B cell (primary cell): Measurements from ENCODE around the gene NCSTN. TPM values are rescaled to one million over a fixed set of nuclear protein-coding genes. Genes with fewer than 3 reads are reported as not detected.

ENCODE experiments used
- ATAC-seq: fragments of 200-7000 bp; cut with Tn5 transposase; one replicate; pipeline ENCODE4 v1.10.0; 2021; ENCODE audit warnings: low read depth, mild to moderate bottlenecking, moderate number of reproducible peaks, moderate library complexity
- CTCF ChIA-PET: fragments of 350-600 bp; sonication (Branson Sonifier 250); formaldehyde crosslinking; loops from one replicate; lab custom pipeline; 2021; ENCODE audit warnings: antibody characterized with exemption, inconsistent platforms; lab: Charles Lee
- POLR2A ChIA-PET: fragments of 350-600 bp; sonication (Branson Sonifier 250); formaldehyde crosslinking; loops from one replicate; lab custom pipeline; 2021; ENCODE audit warnings: antibody characterized with exemption; lab: Charles Lee
- DNase-seq: peaks from one replicate; pipeline ENCODE4 v3.0.0; 2013
- H2AFZ ChIP-seq: 2 replicates; pipeline ENCODE4 v1.6.1; 2012; ENCODE audit warnings: mild to moderate bottlenecking, low read depth, low read length; ENCODE audit not compliant: insufficient read depth, poor library complexity, severe bottlenecking
- H3K27ac ChIP-seq, 2 donors: 1 replicate in 1 of 2; 2 replicates in 1 of 2; pipeline ENCODE4 v1.5.1; 2012 to 2013; ENCODE audit warnings: low read length in 2 of 2, mild to moderate bottlenecking in 2 of 2, moderate library complexity in 1 of 2
- H3K27me3 ChIP-seq, 4 experiments: fragments of 200-600 bp in 1 of 4; sonication (generic) in 1 of 4; replicated peaks in 1 of 4; 1 replicate in 2 of 4; 2 replicates in 2 of 4; pipeline versions ENCODE4 v1.6.1 to v1.7.0; 2013 to 2016; ENCODE audit warnings: low read length in 3 of 4, mild to moderate bottlenecking in 2 of 4, mixed read lengths in 1 of 4, moderate library complexity in 1 of 4; ENCODE audit not compliant: insufficient read depth in 4 of 4, control insufficient read depth in 3 of 4; ENCODE audit errors: control extremely low read depth in 1 of 4
- H3K36me3 ChIP-seq, 2 experiments: replicated peaks in 1 of 2; 1 replicate in 1 of 2; 2 replicates in 1 of 2; pipeline versions ENCODE4 v1.6.1 to v1.7.1; 2013; ENCODE audit warnings: low read length in 1 of 2; ENCODE audit not compliant: insufficient read depth in 2 of 2, control insufficient read depth in 1 of 2; ENCODE audit errors: control extremely low read depth in 1 of 2, extremely low read depth in 1 of 2
- H3K4me1 ChIP-seq, 2 donors: fragments of 200-600 bp in 1 of 2; sonication (generic) in 1 of 2; 1 replicate in 1 of 2; 2 replicates in 1 of 2; pipeline versions ENCODE4 v1.5.1 to v1.6.1; 2013 to 2017; ENCODE audit warnings: low read length in 2 of 2; ENCODE audit not compliant: control insufficient read depth in 2 of 2, insufficient read depth in 2 of 2
- H3K4me2 ChIP-seq: replicated peaks from 2 replicates; pipeline ENCODE3; 2012; ENCODE audit warnings: mild to moderate bottlenecking, low read depth, low read length; ENCODE audit not compliant: poor library complexity, severe bottlenecking
- H3K4me3 ChIP-seq, 5 experiments: fragments of 200-600 bp in 1 of 5; sonication (generic) in 1 of 5; 1 replicate in 3 of 5; 2 replicates in 2 of 5; pipeline versions ENCODE4 v1.5.1 to v1.7.0; 2011 to 2016; ENCODE audit warnings: low read length in 4 of 5, mild to moderate bottlenecking in 4 of 5, low read depth in 2 of 5, control low read depth in 1 of 5, moderate library complexity in 1 of 5; ENCODE audit not compliant: insufficient read depth in 1 of 5; ENCODE audit errors: control extremely low read depth in 1 of 5, extremely low read depth in 1 of 5
- H3K79me2 ChIP-seq: fragments of 200-600 bp; sonication (generic); one replicate; pipeline ENCODE4 v1.6.0; 2016; ENCODE audit warnings: low read length; ENCODE audit not compliant: control insufficient read depth, insufficient read depth
- H3K9ac ChIP-seq: fragments of 200-600 bp; sonication (generic); 2 replicates; pipeline ENCODE4 v1.6.1; 2017; ENCODE audit warnings: mild to moderate bottlenecking, low read length, moderate library complexity
- H3K9me3 ChIP-seq, 3 donors: one replicate each; pipeline versions ENCODE4 v1.6.1 to v1.7.1; 2013; ENCODE audit warnings: low read length in 2 of 3; ENCODE audit not compliant: control insufficient read depth in 2 of 3, insufficient read depth in 1 of 3; ENCODE audit errors: control extremely low read depth in 1 of 3
- H4K20me1 ChIP-seq: 2 replicates; pipeline ENCODE4 v1.6.0; 2012; ENCODE audit warnings: mild to moderate bottlenecking, low read length; ENCODE audit not compliant: insufficient read depth, control insufficient read depth, poor library complexity, severe bottlenecking
- H3K27ac Mint-ChIP-seq: one replicate; pipeline ENCODE4 v1.8.0; 2021; ENCODE audit warnings: mixed read lengths
- H3K27me3 Mint-ChIP-seq: one replicate; pipeline ENCODE4 v1.8.0; 2021; ENCODE audit warnings: mixed read lengths
- H3K4me1 Mint-ChIP-seq: one replicate; pipeline ENCODE4 v1.8.0; 2021; ENCODE audit warnings: mixed read lengths
- H3K4me3 Mint-ChIP-seq: one replicate; pipeline ENCODE4 v1.8.0; 2021; ENCODE audit warnings: mixed read lengths
- H3K9me3 Mint-ChIP-seq: one replicate; pipeline ENCODE4 v1.8.0; 2022; ENCODE audit warnings: mixed read lengths; ENCODE audit not compliant: insufficient read depth
- EZH2 ChIP-seq: IDR thresholded peaks from 2 replicates; pipeline ENCODE4 v1.6.1; 2012; ENCODE audit warnings: borderline replicate concordance, low read depth, mild to moderate bottlenecking, moderate library complexity, low read length; ENCODE audit not compliant: insufficient read depth, poor library complexity, severe bottlenecking
- WGBS: methylation state at CpG from one replicate; pipeline ENCODE4 v1.1.5; 2013; ENCODE audit warnings: missing lambda C conversion rate; ENCODE audit not compliant: insufficient coverage; 5-methylcytosine and 5-hydroxymethylcytosine counted together
- intact Hi-C: fragments of 100-400 bp; cut with micrococcal nuclease; formaldehyde crosslinking; loops from one replicate; pipeline ENCODE4 v1.10.0; 2022
- polyA plus RNA-seq: library from polyadenylated mRNA; depleted of rRNA; stranded (reverse); fragments of >200 nt; gene quantifications from 2 replicates; pipeline ENCODE4 v1.2.3, GENCODE V29; 2012
- total RNA-seq, 2 donors: library from RNA; stranded (reverse); fragments of 120-200 nt in 1 of 2; gene quantifications; 1 replicate in 1 of 2; 2 replicates in 1 of 2; pipeline versions ENCODE4 v1.2.3 to v1.2.4, GENCODE V29; 2013 to 2022
- TF ChIP-seq, protein P1 (sequence below): fragments of 200-600 bp; IDR thresholded peaks from one replicate; pipeline ENCODE4 v1.8.0; 2022; ENCODE audit warnings: antibody characterized with exemption, mild to moderate bottlenecking

Gene NCSTN
- total and polyA plus RNA-seq, 2 donors (not counting 1 experiment from before 2014, with no cell fraction given), result 95.1 to 110 TPM

DNA sequence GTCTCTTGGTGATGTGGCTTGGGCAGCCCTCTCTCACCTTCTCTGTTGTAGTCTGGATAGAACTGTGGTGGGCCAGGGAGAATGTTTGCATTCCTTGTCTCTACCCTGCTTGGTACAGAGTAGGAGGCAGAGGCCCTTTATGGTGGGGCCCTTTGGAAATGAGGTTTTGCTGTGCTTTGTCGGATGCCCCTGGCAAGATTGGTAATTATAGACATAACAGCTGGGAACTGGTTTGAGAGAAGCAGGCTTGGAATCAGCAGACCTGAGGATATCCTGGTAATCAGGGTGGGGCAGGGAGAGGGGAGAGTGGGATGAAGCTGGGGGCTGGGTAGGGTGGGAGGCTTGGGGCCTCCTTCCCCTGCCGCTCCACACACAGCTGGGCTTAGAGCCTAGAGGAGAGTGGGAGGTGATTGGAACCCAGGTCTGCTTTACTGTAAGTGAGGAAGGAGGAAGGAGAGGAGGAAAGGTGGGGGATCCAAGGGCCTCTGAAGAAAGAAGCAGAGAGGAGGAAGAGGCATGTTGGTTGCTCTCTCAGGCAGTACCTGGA, 62.2 kb downstream of the NCSTN start:
- Histone ChIP-seq H3K4me3 (no peak overlapping the region), H3K79me2 (no peaks in the 10 kb centered on the region), H3K27me3 (peaks cover 0 to 8% (median 3%) of the 10 kb centered on the region in 4 experiments), H3K36me3 (no peaks in the 10 kb centered on the region), H3K9me3 (no peaks in the 10 kb centered on the region), H4K20me1 (no peaks in the 10 kb centered on the region), H3K9ac (no peak overlapping the region), H3K4me1 (peaks cover 8 to 9% of the 10 kb centered on the region in 2 donors), H3K4me2 (no peak overlapping the region), H3K27ac (no peak overlapping the region), H2AFZ (no peak overlapping the region)
- no peaks in the 10 kb centered on the region for H3K27me3 Mint-ChIP-seq
- no peak overlapping the region for H3K4me3 Mint-ChIP-seq
- WGBS, result 100% methylated on average over 2 of the region's 2 CpGs
- POLR2A ChIA-PET, result no interaction called here
- TF ChIP-seq EZH2, result no peak
- TF ChIP-seq, protein P1, sequence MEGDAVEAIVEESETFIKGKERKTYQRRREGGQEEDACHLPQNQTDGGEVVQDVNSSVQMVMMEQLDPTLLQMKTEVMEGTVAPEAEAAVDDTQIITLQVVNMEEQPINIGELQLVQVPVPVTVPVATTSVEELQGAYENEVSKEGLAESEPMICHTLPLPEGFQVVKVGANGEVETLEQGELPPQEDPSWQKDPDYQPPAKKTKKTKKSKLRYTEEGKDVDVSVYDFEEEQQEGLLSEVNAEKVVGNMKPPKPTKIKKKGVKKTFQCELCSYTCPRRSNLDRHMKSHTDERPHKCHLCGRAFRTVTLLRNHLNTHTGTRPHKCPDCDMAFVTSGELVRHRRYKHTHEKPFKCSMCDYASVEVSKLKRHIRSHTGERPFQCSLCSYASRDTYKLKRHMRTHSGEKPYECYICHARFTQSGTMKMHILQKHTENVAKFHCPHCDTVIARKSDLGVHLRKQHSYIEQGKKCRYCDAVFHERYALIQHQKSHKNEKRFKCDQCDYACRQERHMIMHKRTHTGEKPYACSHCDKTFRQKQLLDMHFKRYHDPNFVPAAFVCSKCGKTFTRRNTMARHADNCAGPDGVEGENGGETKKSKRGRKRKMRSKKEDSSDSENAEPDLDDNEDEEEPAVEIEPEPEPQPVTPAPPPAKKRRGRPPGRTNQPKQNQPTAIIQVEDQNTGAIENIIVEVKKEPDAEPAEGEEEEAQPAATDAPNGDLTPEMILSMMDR, result no peak
- H3K9me3 Mint-ChIP-seq, result no peaks in the 10 kb centered on the region
- intact Hi-C loops, result no loop called here
- H3K4me1 Mint-ChIP-seq, result peaks cover 38% of the 10 kb centered on the region
- DNase-seq, result no peak
- H3K27ac Mint-ChIP-seq, result no peak overlapping the region
- CTCF ChIA-PET, result interaction anchor here (1.7 kb wide), 1 partner anchor 202 kb away, joined by 4 read pairs; no protein-coding TSS in a partner anchor
- no peak for ATAC-seq

DNA sequence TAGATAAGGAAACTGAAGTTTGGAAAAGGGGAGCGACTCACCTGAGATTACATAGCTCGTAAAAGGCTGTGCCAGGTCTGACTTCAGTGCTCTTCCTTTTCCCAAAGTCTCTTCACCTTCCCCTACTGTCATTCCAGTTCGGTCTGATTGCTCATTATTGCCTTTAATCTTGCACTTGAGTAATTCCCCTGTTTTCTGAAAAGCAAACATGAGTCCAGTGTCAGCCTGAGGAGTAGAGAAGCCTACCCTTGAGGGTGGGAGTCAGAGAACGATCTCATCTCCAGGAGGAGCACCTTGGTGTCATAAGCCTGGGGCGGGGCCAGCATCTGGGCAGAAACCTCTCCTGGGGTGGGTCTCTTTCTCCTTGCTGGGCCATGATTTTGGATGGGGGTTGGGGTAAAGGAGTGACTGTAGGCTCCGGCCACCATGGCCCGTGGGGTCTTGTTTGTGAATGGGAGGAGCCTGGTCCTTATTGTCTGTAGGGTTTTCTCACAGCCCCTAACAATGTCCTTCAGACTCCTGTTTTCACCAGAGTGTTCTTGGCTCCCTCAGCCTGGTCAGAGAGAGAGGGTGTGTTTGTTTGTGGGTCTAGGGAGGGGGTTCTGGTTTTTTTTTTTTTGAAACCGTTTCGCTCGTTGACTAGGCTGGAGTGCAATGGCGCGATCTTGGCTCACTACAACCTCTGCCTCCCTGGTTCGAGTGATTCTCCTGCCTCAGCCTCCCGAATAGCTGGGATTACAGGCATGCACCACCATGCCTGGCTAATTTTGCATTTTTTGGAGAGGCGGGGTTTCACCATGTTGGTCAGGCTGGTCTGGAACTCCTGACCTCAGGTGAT, 63.2 kb downstream of the NCSTN start:
- Histone ChIP-seq H3K4me1 (peaks cover 1 to 3% of the 10 kb centered on the region in 2 donors), H3K36me3 (no peaks in the 10 kb centered on the region), H3K4me2 (no peak overlapping the region), H3K9me3 (no peaks in the 10 kb centered on the region), H3K79me2 (no peaks in the 10 kb centered on the region), H3K27me3 (peaks cover 0 to 1% (median under 1%) of the 10 kb centered on the region in 4 experiments), H3K4me3 (no peak overlapping the region), H2AFZ (no peak overlapping the region), H3K27ac (no peak overlapping the region), H4K20me1 (no peaks in the 10 kb centered on the region), H3K9ac (no peak overlapping the region)
- CTCF ChIA-PET, result interaction anchor here (0.6 to 1.7 kb wide), 2 partner anchors 201 to 229 kb away, joined by 3 to 4 read pairs; no protein-coding TSS in a partner anchor
- POLR2A ChIA-PET, result no interaction called here
- intact Hi-C loops, result no loop called here
- 84% methylated on average over 7 of the region's 15 CpGs for WGBS
- H3K9me3 Mint-ChIP-seq, result no peaks in the 10 kb centered on the region
- peaks cover 34% of the 10 kb centered on the region for H3K4me1 Mint-ChIP-seq
- no peaks in the 10 kb centered on the region for H3K27me3 Mint-ChIP-seq
- no peak overlapping the region for H3K4me3 Mint-ChIP-seq
- ATAC-seq, result no peak
- peak overlapping the region; percentile 64 for H3K27ac Mint-ChIP-seq
- TF ChIP-seq EZH2, result no peak
- TF ChIP-seq, protein P1, result no peak
- DNase-seq, result no peak
